ENCODE results near the gene ZNF526. TPM values are rescaled to one million over a fixed set of nuclear protein-coding genes. Genes with fewer than 3 reads are reported as not detected.

Gene ZNF526
- total and polyA plus RNA-seq, 9 of the 15 experiments (the other 6 are each of a cell fraction or from before 2014, with no cell fraction given) = 1.3 to 17.9 (median 6.2) TPM

GRCh38 chr19:42254850-42255765 is 35.0 kb downstream of the ZNF526 start, which contains the start of gene ERF (continued):
- TF ChIP-seq NCOA6 (IDR thresholded peaks at IDR 0.05) = no peak
- TF ChIP-seq, protein P1, sequence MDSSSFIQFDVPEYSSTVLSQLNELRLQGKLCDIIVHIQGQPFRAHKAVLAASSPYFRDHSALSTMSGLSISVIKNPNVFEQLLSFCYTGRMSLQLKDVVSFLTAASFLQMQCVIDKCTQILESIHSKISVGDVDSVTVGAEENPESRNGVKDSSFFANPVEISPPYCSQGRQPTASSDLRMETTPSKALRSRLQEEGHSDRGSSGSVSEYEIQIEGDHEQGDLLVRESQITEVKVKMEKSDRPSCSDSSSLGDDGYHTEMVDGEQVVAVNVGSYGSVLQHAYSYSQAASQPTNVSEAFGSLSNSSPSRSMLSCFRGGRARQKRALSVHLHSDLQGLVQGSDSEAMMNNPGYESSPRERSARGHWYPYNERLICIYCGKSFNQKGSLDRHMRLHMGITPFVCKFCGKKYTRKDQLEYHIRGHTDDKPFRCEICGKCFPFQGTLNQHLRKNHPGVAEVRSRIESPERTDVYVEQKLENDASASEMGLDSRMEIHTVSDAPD (CRISPR knock-in tag; IDR thresholded peaks at IDR 0.05) = no peak
- no peak for TF ChIP-seq ZC3H8 (IDR thresholded peaks at IDR 0.05)
- peak; percentile 89 for TF ChIP-seq TAF1 (IDR thresholded peaks at IDR 0.05; ENCODE audit: control insufficient read depth, extremely low read depth, insufficient read depth, low read length, severe bottlenecking)
- TF ChIP-seq ETV5 (CRISPR knock-in tag; IDR thresholded peaks at IDR 0.05; ENCODE audit: low read depth) = no peak
- TF ChIP-seq KLF6 (CRISPR knock-in tag; IDR thresholded peaks at IDR 0.05; ENCODE audit: borderline replicate concordance) = no peak
- TF ChIP-seq NRF1 (conservative IDR thresholded peaks at IDR 0.05 in 1 of 2, IDR thresholded peaks at IDR 0.05 in 1 of 2) = peak; percentile 72 to 74; a peak in 3 of 4 replicates
- no peak for TF ChIP-seq ZNF384 (IDR thresholded peaks at IDR 0.05; ENCODE audit: low read depth, low read length)
- TF ChIP-seq MITF (IDR thresholded peaks at IDR 0.05) = no peak
- TF ChIP-seq ETS2 (tag; IDR thresholded peaks at IDR 0.05; ENCODE audit: borderline replicate concordance, poor library complexity, severe bottlenecking) = no peak
- TF ChIP-seq ASH1L (IDR thresholded peaks at IDR 0.05; ENCODE audit: borderline replicate concordance, low read depth, partially characterized antibody) = no peak
- TF ChIP-seq, protein P2, sequence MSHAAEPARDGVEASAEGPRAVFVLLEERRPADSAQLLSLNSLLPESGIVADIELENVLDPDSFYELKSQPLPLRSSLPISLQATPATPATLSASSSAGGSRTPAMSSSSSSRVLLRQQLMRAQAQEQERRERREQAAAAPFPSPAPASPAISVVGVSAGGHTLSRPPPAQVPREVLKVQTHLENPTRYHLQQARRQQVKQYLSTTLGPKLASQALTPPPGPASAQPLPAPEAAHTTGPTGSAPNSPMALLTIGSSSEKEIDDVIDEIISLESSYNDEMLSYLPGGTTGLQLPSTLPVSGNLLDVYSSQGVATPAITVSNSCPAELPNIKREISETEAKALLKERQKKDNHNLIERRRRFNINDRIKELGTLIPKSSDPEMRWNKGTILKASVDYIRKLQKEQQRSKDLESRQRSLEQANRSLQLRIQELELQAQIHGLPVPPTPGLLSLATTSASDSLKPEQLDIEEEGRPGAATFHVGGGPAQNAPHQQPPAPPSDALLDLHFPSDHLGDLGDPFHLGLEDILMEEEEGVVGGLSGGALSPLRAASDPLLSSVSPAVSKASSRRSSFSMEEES (CRISPR knock-in tag; IDR thresholded peaks at IDR 0.05) = no peak
- TF ChIP-seq TOE1 (IDR thresholded peaks at IDR 0.05; ENCODE audit: borderline replicate concordance) = no peak
- TF ChIP-seq TOE1 (CRISPR knock-in tag; IDR thresholded peaks at IDR 0.05; ENCODE audit: borderline replicate concordance, low read depth) = no peak
- TF ChIP-seq FOXM1 (IDR thresholded peaks at IDR 0.05; ENCODE audit: low read depth) = no peak
- TF ChIP-seq FOXM1 (CRISPR knock-in tag; IDR thresholded peaks at IDR 0.05; ENCODE audit: low read depth) = no peak
- no peak for TF ChIP-seq NFE2L1 (tag; IDR thresholded peaks at IDR 0.05; ENCODE audit: borderline replicate concordance, low read depth)
- TF ChIP-seq ZNF780A (CRISPR knock-in tag; IDR thresholded peaks at IDR 0.05) = 0 out of 2 replicates have a peak, but pooled peaks have one; percentile 16
- no peak for TF ChIP-seq SRSF9 (IDR thresholded peaks at IDR 0.05; ENCODE audit: borderline replicate concordance, low read depth, low read length)

Measured in K562 (cell line).